ENCODE results near the gene METTL22.

The METTL22 gene

DNA sequence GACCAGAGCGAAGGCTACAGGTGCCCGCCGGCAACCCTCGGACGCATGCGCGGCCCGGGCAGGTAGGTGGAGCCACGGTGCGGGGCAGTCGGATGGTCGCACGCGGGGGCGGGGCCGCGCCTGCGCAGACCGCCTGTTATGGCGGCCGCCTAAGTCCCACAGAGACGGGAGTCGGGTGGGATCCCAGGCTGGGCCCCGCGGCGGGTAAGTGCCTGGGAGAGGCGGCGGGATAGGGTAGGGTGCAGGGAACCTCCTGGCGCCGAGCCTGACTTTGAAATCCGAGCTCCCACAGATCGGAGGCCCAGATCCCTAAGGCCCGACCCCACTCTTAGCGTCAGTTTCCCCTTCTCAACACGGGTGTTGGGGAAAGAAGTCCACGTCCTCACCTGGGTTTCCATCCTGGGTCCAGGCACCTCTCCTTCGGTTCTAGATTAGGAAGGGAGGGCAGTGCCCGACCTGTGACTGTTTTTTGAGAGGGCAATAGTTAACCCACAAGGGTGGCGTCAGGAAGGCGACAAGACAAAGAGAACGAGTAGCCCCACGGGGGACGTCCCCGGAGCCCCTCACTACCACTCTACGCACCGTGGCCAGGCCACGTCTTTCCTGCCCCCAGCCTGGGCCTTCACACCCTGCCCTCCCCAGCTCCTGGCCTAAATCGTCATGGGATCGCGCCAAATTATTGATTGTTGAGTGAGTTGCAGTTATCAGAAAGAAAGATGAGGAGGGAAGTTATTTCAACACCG lies at the start of gene METTL22:
Gene METTL22, plus strand, starts transcription at position 127 of the 743 bp plus-strand sequence. CDS start 3,968 bp downstream, outside the sequence.
- DNase-seq (ENCODE audit: low read depth in 2 of 2): peak; percentile 50 to 54

- DNase-seq (ENCODE audit: low read depth in 2 of 2): no peak
Observed at GRCh38 chr16:8572063-8572918, 49.2 kb upstream of the METTL22 start.

DNA sequence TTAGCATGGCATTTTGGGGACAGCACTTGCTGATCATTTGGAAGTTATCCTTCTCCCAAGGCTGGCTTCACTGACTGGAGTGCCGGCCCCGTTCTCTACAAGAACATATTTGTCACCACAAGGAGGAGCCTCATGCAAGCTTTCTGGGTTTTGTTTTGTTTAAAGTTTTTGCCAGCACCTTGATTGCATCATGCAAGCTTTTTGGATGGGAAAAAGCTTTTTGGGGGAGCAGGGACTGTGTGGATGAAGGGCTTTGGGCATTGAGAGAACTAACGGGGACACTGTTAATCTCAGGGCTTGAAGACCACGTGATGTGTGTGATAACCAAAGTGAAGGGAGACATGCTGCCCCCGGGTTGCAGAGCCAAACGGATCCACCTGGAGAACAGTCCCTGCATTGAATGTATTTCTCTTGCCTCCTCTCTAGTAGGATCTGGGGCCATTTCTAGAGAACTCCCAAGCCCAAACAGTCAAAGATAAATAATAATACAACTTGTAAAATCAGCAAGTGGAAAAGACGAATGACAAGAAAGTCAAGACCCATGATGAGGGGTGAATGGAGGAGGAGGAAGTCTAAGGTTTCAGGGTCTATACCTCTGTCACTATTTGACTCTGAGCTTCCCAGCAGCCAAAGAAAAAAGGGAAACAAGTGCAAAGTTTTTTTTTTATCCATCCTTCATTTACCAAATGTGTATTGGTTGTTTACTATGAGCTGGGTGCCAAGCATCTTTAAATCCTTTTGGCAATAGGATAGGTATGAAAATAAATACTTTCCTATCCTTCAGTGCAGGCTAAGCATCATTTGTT lies 48.4 kb upstream of the METTL22 start:
- peak in 1 of 2 experiments; percentile 16 for DNase-seq (ENCODE audit: low read depth in 2 of 2)

GRCh38 chr16:8575399-8575798 lies 46.1 kb upstream of the METTL22 start:
- no peak for DNase-seq (ENCODE audit: low read depth in 2 of 2)

DNA sequence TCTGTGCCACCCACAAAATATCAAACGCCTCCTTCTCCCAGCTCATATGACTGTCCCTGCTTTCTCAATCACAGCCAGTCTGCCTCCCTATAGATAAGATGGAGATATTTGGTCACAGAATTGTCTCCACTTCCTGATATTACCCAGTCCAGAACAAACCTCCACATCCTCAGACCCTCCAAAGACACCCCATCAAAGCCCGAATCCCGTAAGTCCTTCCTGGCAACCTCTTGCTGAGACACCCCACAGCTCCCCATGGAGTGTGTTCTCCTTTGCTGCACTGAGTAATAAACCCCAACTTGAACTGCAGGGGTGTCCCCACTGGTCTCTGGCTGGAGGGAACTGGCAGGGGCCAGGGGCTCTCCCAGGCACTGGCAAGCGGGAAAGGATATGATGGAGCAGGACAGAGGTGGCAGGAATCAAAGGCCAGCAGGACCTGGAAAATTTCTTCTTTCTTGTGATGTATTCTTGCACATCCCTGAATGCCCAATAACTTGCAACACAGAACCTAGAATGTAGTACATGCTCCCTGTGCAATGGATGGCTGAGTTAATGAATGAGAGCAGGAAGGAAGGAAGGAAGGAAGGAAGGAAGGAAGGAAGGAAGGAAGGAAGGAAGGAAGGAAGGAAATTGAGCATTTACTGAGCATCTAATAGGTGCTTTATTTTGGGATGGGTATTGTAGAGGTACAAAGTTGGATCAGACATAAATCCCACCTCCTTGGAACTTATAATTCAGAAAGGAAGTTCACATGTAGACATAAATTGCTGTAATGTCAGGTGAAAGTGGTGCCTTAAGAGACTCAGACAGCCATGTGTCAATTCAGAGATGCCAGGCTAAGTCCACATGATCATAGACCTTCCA lies 45.1 kb upstream of the METTL22 start:
- DNase-seq (ENCODE audit: low read depth in 2 of 2): no peak

- DNase-seq (ENCODE audit: low read depth in 2 of 2): no peak
Observed at GRCh38 chr16:8577678-8578304, 43.7 kb upstream of the METTL22 start.

DNA sequence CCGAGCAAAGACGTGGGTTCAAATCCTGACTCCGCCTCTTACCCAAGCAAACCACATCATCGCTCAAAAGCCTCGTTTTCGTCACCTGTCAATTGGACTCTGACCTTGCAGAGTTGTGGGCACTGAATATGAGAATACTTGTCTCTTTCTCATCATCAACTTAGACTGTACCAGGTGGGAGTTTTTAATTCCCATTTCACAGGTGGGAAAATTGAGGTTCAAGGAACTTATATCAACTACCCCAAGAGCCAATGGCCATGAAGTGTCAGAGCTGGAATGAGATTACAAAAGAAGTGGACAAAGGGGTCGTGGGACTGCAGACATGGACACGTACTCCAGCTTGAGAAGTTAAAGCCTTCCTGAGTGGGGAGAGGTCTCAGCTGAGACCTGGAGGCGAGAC lies 41.9 kb upstream of the METTL22 start:
- DNase-seq (ENCODE audit: low read depth in 2 of 2): no peak

DNA sequence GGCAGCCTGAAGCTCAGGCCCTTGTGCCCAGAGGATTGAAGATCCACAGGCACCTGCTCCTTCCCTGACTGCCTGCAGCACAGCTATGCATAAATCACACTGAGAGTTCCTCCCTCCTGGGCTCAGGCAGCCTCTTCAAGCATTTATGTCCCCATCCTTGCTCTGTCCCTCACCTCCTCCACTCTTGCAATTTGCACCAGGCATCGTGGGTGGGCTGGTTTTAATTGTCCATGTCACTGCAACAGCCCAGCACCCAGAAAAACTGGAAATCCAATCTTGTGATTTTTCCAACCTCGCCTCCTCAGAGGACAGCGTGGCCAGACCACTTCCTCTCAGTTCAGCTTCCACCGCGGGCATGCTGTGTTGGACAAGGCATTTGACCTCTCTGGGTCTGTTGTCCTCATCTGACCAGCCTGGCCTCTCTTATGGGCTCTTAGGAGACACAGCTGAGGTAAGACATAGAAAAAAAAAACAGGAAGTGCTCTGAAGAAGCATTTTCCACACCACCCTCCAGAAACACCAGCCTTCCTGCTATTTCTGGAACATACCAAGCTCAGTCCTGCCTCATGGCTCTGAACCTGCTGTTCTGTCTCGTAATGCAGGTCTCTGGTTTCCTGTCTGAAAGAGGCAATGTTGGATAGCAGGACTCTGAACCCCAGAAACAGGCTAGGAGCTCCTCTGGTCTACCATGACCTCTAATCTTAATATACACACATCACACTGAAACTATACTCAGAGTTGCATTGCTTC lies 39.5 kb upstream of the METTL22 start:
- no peak for DNase-seq (ENCODE audit: low read depth in 2 of 2)

DNA sequence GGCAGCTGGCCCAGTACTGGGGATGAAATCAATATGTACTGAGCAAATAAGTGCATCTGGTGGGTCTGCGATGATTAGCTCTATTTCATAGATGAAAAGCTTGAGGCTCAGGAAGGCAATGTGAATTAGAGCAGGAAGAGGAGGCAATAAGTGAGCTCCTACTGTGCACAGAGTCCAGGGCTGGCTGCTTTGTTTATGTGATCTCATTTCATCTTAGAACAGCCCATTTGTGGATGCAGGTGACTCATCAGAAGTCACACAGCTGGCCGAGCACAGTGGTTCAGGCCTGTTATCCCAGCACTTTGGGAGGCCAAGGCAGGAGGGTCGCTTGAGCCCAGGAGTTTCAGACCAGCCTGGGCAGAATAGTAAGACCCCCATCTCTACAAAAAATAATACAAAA lies 38.3 kb upstream of the METTL22 start:
- DNase-seq (ENCODE audit: low read depth in 2 of 2): no peak

- no peak for DNase-seq (ENCODE audit: low read depth in 2 of 2)
Observed at GRCh38 chr16:8583732-8584131, 37.8 kb upstream of the METTL22 start.

GRCh38 chr16:8585041-8585440 lies 36.5 kb upstream of the METTL22 start:
- DNase-seq (ENCODE audit: low read depth in 2 of 2): no peak

- DNase-seq (ENCODE audit: low read depth in 2 of 2): no peak
Observed at GRCh38 chr16:8585857-8586256, 35.6 kb upstream of the METTL22 start.

GRCh38 chr16:8587065-8587464 lies 34.4 kb upstream of the METTL22 start:
- no peak for DNase-seq (ENCODE audit: low read depth in 2 of 2)

DNA sequence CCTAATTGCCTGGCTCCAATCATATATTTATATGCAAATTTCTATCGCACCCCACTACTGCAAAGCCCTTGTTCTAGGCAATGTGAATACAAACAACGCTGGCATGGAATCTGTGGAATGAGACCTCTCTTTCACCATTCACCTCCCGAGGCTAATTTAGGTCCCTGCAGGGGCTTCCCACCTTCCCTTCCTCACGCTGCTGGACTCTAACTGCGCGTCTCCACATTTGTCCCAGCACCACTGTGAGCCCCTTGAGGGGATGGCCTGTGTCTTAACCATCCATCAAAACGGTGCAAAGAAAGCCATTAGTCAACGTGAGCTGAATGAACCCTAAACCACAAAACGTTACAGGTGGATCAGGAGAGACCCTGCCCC lies 32.8 kb upstream of the METTL22 start:
- DNase-seq (ENCODE audit: low read depth in 2 of 2): no peak

- no peak for DNase-seq (ENCODE audit: low read depth in 2 of 2)
Observed at GRCh38 chr16:8589057-8589899, 32.2 kb upstream of the METTL22 start.

- no peak for DNase-seq (ENCODE audit: low read depth in 2 of 2)
Observed at GRCh38 chr16:8589900-8590688, 31.4 kb upstream of the METTL22 start, which contains the start of gene TMEM114. TSS of gene TMEM114 (minus strand) at chr16:8590511. CDS start at chr16:8589838, 673 bp downstream.

DNA sequence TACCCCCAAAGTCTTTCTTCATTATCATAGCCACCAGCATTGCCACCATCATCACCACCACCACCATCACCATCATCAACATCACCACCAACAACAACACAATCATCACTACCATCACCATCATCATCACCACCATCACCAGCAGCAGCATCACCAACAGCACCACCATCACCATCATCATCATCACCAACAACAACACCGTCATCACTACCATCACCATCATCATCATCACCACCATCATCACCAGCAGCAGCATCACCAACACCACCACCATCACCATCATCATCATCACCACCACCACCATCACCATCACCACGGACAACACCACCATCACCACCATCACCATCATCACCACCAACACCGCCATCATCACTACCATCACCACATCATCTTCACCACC lies 30.7 kb upstream of the METTL22 start:
- DNase-seq (ENCODE audit: low read depth in 2 of 2): no peak

DNA sequence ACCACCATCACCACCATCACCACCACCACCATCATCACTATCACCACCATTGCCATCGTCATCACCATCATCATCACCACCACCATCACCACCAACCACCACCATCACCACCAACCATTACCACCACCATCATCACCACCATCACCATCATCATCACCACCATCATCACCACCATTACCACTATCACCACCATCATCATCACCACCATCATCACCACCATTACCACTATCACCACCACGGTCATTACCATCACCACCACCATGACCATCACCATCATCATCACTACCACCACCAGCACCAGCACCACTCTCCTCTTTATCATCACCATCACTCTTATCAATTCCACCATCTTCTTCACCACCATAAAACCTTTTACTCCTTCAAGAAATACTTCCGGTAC lies 30.0 kb upstream of the METTL22 start:
- DNase-seq (ENCODE audit: low read depth in 2 of 2): no peak
